Neuronal stem cell (in vitro differentiated cells): Measurements from ENCODE around the gene SLC35G6.

ENCODE experiments used
- DNase-seq: peaks from one replicate; pipeline ENCODE4 v3.0.0-alpha.2; 2013; ENCODE audit warnings: low spot score
- H2AFZ ChIP-seq: one replicate; pipeline ENCODE4 v1.6.1; 2013; ENCODE audit warnings: mild to moderate bottlenecking, low read length, inconsistent platforms
- H2AK5ac ChIP-seq: 2 replicates; pipeline ENCODE4 v1.6.1; 2013; ENCODE audit warnings: low read depth, mild to moderate bottlenecking, inconsistent platforms, low read length, moderate library complexity, mixed read lengths
- H2BK120ac ChIP-seq: 2 replicates; pipeline ENCODE4 v1.6.1; 2013; ENCODE audit warnings: low read depth, mild to moderate bottlenecking, inconsistent platforms, low read length, moderate library complexity, mixed read lengths
- H2BK12ac ChIP-seq: one replicate; pipeline ENCODE4 v1.6.1; 2013; ENCODE audit warnings: low read length, inconsistent platforms
- H2BK15ac ChIP-seq: 2 replicates; pipeline ENCODE4 v1.6.1; 2013; ENCODE audit warnings: mild to moderate bottlenecking, low read length, inconsistent platforms, mixed read lengths
- H2BK5ac ChIP-seq: one replicate; pipeline ENCODE4 v1.6.1; 2013; ENCODE audit warnings: inconsistent platforms, mild to moderate bottlenecking, low read length, moderate library complexity
- H3K14ac ChIP-seq: one replicate; pipeline ENCODE4 v1.6.1; 2013; ENCODE audit warnings: low read length, inconsistent platforms
- H3K18ac ChIP-seq: 2 replicates; pipeline ENCODE4 v1.6.1; 2013; ENCODE audit warnings: low read length, inconsistent platforms
- H3K23ac ChIP-seq: 2 replicates; pipeline ENCODE4 v1.6.1; 2013; ENCODE audit warnings: low read depth, mild to moderate bottlenecking, mixed read lengths, low read length, inconsistent platforms; ENCODE audit not compliant: poor library complexity
- H3K27ac ChIP-seq: replicated peaks from 3 replicates; pipeline ENCODE4 v1.5.1; 2013; ENCODE audit warnings: low read length, inconsistent platforms
- H3K27me3 ChIP-seq, 3 experiments: 2 replicates each; pipeline ENCODE4 v1.6.1; 2013; ENCODE audit warnings: low read length in 3 of 3, mild to moderate bottlenecking in 2 of 3, inconsistent platforms in 1 of 3, low read depth in 1 of 3, mixed read lengths in 1 of 3, moderate library complexity in 1 of 3; ENCODE audit not compliant: control insufficient read depth in 3 of 3, insufficient read depth in 3 of 3
- H3K36me3 ChIP-seq, 2 donors: replicated peaks in 1 of 2; 2 replicates each; pipeline ENCODE4 v1.6.1; 2013; ENCODE audit warnings: low read length in 2 of 2; ENCODE audit not compliant: control insufficient read depth in 2 of 2, insufficient read depth in 2 of 2
- H3K4ac ChIP-seq: 2 replicates; pipeline ENCODE4 v1.6.1; 2013; ENCODE audit warnings: inconsistent platforms, mild to moderate bottlenecking, low read length, moderate library complexity
- H3K4me1 ChIP-seq, 2 donors: 1 replicate in 1 of 2; 2 replicates in 1 of 2; pipeline ENCODE4 v1.6.1; 2013; ENCODE audit warnings: low read length in 2 of 2, low read depth in 1 of 2; ENCODE audit not compliant: control insufficient read depth in 2 of 2, insufficient read depth in 1 of 2
- H3K4me2 ChIP-seq: one replicate; pipeline ENCODE4 v1.6.1; 2013; ENCODE audit warnings: mild to moderate bottlenecking, low read length, inconsistent platforms; ENCODE audit not compliant: insufficient read depth, poor library complexity, severe bottlenecking
- H3K4me3 ChIP-seq, 2 donors: 2 replicates each; pipeline ENCODE4 v1.5.1; 2013; ENCODE audit warnings: low read length in 2 of 2, mild to moderate bottlenecking in 2 of 2, inconsistent platforms in 1 of 2, moderate library complexity in 1 of 2
- H3K79me1 ChIP-seq: one replicate; pipeline ENCODE4 v1.6.1; 2013; ENCODE audit warnings: low read depth, mild to moderate bottlenecking, inconsistent platforms, low read length, moderate library complexity
- H3K9ac ChIP-seq: one replicate; pipeline ENCODE4 v1.6.1; 2013; ENCODE audit warnings: mild to moderate bottlenecking, low read depth, low read length, inconsistent platforms; ENCODE audit not compliant: poor library complexity
- H3K9me3 ChIP-seq, 2 donors: replicated peaks in 1 of 2; 2 replicates each; pipeline versions ENCODE3 to v1.6.1; 2013; ENCODE audit warnings: low read length in 2 of 2, mild to moderate bottlenecking in 2 of 2, inconsistent platforms in 1 of 2, low read depth in 1 of 2, mixed read lengths in 1 of 2, moderate library complexity in 1 of 2; ENCODE audit not compliant: control insufficient read depth in 2 of 2, insufficient read depth in 1 of 2
- H4K8ac ChIP-seq: one replicate; pipeline ENCODE4 v1.6.1; 2013; ENCODE audit warnings: low read depth, mild to moderate bottlenecking, inconsistent platforms, low read length, moderate library complexity
- H4K91ac ChIP-seq: one replicate; pipeline ENCODE4 v1.6.1; 2013; ENCODE audit warnings: low read length, low read depth, mild to moderate bottlenecking, inconsistent platforms; ENCODE audit not compliant: poor library complexity
- WGBS, 2 donors: extraction: QIAGEN DNeasy Blood & Tissue Kit; methylation state at CpG; one replicate each; pipeline ENCODE4 v1.1.7; 2013; ENCODE audit warnings: missing lambda C conversion rate in 2 of 2, mixed read lengths in 1 of 2; ENCODE audit not compliant: insufficient read length in 2 of 2, insufficient replicate concordance in 1 of 2; ENCODE audit errors: extremely low coverage in 2 of 2; 5-methylcytosine and 5-hydroxymethylcytosine counted together

The SLC35G6 gene

GRCh38 chr17:7493941-7494340, 12.7 kb downstream of the SLC35G6 start:
- DNase-seq: no peak
- Histone ChIP-seq H3K27ac (no peak overlapping the region), H3K23ac (no peak overlapping the region), H2BK120ac (no peak overlapping the region), H2AFZ (no peak overlapping the region), H3K9ac (no peak overlapping the region), H3K4me1 (peaks cover 2 to 4% of the 10 kb centered on the region in 2 donors), H4K8ac (no peak overlapping the region), H3K18ac (no peak overlapping the region), H2BK12ac (no peak overlapping the region), H3K36me3 (peaks cover 36 to 96% of the 10 kb centered on the region in 2 donors), H3K4ac (no peak overlapping the region), H3K9me3 (no peaks in the 10 kb centered on the region), H4K91ac (no peak overlapping the region), H3K27me3 (no peaks in the 10 kb centered on the region), H3K14ac (no peak overlapping the region), H2BK5ac (no peak overlapping the region), H3K79me1 (peaks cover 24% of the 10 kb centered on the region), H3K4me2 (no peak overlapping the region), H2AK5ac (no peak overlapping the region), H2BK15ac (no peak overlapping the region), H3K4me3 (no peak overlapping the region)
- WGBS, 2 donors: no CpG with 5 or more reads among the region's 3 CpGs

- H4K91ac ChIP-seq: no peak overlapping the region
Observed at GRCh38 chr17:7495906-7496434, 14.7 kb downstream of the SLC35G6 start.

GRCh38 chr17:7496470-7497183, 15.4 kb downstream of the SLC35G6 start:
- peak overlapping the region; percentile 8 for H2BK12ac ChIP-seq
- H3K27ac ChIP-seq: no peak overlapping the region
- H2AFZ ChIP-seq: no peak overlapping the region
- H2BK120ac ChIP-seq: no peak overlapping the region
- H3K4me2 ChIP-seq: no peak overlapping the region
- H3K79me1 ChIP-seq: peaks cover 22% of the 10 kb centered on the region
- no peak overlapping the region for H3K23ac ChIP-seq
- H2BK15ac ChIP-seq: no peak overlapping the region
- peaks cover 1% of the 10 kb centered on the region in 2 donors for H3K4me1 ChIP-seq
- H3K9ac ChIP-seq: no peak overlapping the region
- H2BK5ac ChIP-seq: no peak overlapping the region
- no peak overlapping the region for H3K4ac ChIP-seq
- no peak overlapping the region for H3K18ac ChIP-seq
- H2AK5ac ChIP-seq: no peak overlapping the region
- H3K4me3 ChIP-seq: no peak overlapping the region
- no peak for DNase-seq
- H3K9me3 ChIP-seq: no peaks in the 10 kb centered on the region
- no CpG with 5 or more reads among the region's 20 CpGs for WGBS, 2 donors
- H3K36me3 ChIP-seq: peaks cover 50 to 96% of the 10 kb centered on the region in 2 donors
- no peak overlapping the region for H4K91ac ChIP-seq
- no peak overlapping the region for H4K8ac ChIP-seq
- H3K14ac ChIP-seq: peak overlapping the region; percentile 17
- no peaks in the 10 kb centered on the region for H3K27me3 ChIP-seq

More at GRCh38 chr17:7495906-7496434, 14.7 kb downstream of the SLC35G6 start:
- Histone ChIP-seq H2BK15ac (no peak overlapping the region), H3K9me3 (no peaks in the 10 kb centered on the region), H2BK12ac (no peak overlapping the region), H3K36me3 (peaks cover 44 to 96% of the 10 kb centered on the region in 2 donors), H3K4me3 (no peak overlapping the region), H2BK5ac (no peak overlapping the region), H3K4ac (no peak overlapping the region), H3K23ac (no peak overlapping the region), H2AK5ac (no peak overlapping the region), H3K14ac (no peak overlapping the region), H3K27ac (no peak overlapping the region), H3K4me2 (no peak overlapping the region), H3K4me1 (peaks cover 1 to 2% of the 10 kb centered on the region in 2 donors), H3K27me3 (no peaks in the 10 kb centered on the region), H3K9ac (no peak overlapping the region), H2BK120ac (no peak overlapping the region), H4K8ac (no peak overlapping the region), H3K79me1 (peaks cover 22% of the 10 kb centered on the region), H3K18ac (no peak overlapping the region), H2AFZ (no peak overlapping the region)
- DNase-seq: no peak
- no CpG with 5 or more reads among the region's 12 CpGs for WGBS, 2 donors

GRCh38 chr17:7497228-7497627, 16.0 kb downstream of the SLC35G6 start:
- Histone ChIP-seq H3K18ac (no peak overlapping the region), H3K4ac (no peak overlapping the region), H2BK120ac (no peak overlapping the region), H3K27me3 (no peaks in the 10 kb centered on the region), H2BK15ac (no peak overlapping the region), H4K8ac (no peak overlapping the region), H2BK12ac (no peak overlapping the region), H3K4me1 (no peaks in the 10 kb centered on the region), H2BK5ac (peak overlapping the region; percentile 61), H3K79me1 (peaks cover 22% of the 10 kb centered on the region), H2AK5ac (no peak overlapping the region), H3K4me2 (no peak overlapping the region), H3K23ac (no peak overlapping the region), H4K91ac (no peak overlapping the region), H3K4me3 (no peak overlapping the region), H3K27ac (no peak overlapping the region), H3K36me3 (peaks cover 56 to 96% of the 10 kb centered on the region in 2 donors), H3K9ac (no peak overlapping the region), H3K9me3 (no peaks in the 10 kb centered on the region), H2AFZ (no peak overlapping the region), H3K14ac (no peak overlapping the region)
- no CpG with 5 or more reads among the region's 10 CpGs for WGBS, 2 donors
- DNase-seq: no peak
